Stimulated activated CD4-positive, alpha-beta T cell treated with anti-CD3 and anti-CD28 coated beads, Interleukin-4, amount 100 ng/mL, for 48 hours (primary cell): ENCODE measurements around the gene MEDAG.

Experiments
- DNase-seq, 2 donors: peaks; one replicate each; pipeline ENCODE4 v3.0.0-alpha.2; 2020; ENCODE audit warnings: low read depth in 2 of 2

MEDAG gene

DNA sequence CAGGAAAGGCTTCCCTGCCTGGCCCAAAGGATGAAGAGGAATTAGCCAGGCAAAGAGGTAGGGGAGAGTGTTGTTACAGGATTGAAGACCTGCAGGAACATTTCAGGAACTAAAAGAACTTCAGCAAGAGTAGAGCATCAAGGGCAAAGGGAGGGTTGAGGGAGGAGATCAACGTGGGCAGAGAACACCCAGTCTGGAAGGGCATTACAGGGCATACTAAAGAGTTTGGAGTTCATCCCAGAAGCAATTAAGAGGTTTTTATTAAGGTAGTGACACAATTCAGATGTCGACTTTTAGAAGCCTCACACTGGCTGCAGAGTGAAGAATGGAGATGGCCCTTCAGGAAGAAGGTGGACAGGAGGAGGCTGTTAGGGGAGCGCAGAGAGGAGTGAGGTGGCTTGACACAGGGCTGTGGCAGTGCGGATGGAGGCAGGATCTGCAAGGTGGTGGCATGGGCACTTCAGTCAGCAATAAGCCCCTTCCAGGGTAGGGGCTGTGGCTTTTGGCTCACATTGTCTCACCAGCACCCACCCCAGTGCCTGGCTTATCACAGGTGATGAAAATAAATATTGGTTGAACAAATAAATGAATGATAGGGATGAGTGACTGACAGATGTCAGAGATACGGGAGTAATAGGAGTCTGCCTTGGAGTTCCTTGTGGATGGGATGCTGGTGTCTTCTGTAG, 51.3 kb downstream of the MEDAG start:
- no peak for DNase-seq

DNA sequence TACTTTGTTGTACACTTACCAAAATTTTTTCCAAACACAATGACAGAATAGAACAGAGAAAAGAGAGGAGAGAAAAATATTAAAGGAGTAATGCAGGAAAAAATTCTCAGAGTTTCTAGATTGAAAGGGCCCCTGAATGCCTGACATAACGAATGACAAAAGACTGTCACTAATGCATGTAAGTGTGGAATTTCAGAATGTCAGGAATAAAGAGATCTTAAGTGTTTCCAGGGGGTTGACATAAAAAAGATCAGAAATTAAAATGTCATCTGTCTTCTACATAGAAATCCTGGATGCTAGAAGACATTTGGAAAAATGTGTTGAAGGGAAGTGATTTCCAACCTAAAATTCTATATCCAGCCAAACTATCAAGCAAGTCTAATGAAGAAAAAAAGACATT, 53.6 kb downstream of the MEDAG start:
- DNase-seq = no peak

DNA sequence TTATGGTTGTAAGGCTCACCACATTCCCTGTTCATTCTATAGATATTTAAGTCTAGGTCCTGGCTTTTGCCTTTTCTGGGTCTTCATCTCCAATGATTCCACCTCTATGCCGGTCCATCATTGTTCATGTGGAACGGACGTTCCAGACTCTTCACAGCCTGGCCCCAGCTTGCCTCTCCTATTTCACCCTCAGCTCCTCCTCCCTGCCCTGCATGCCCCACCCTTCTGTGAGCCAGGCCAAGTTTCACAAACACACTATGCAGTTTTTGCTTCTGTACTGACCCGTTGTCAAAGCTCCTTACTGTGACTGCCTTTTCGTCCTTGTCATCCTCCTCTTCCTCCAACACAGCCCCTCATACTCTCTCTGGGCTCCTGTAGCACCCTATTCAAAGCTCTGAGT, 57.7 kb downstream of the MEDAG start:
- no peak for DNase-seq

DNA sequence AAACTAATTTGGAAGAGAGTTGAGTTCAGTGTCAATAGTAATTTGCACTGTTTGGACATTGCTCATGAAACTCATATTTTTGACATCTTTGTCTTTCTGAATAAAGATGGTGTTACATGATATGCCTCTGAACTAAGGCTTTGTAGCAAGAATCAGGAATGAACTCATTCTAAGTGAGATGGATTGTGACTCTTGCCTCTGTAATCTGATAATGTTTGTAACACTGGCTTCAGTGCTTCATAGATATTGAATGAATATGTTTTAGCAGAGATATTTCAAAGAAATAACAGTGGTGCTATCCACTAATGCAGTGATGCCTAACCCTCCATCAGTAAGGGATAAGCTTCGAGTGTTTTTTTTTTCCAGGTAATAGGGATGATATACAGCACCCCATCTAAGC, 59.3 kb downstream of the MEDAG start:
- no peak for DNase-seq

DNA sequence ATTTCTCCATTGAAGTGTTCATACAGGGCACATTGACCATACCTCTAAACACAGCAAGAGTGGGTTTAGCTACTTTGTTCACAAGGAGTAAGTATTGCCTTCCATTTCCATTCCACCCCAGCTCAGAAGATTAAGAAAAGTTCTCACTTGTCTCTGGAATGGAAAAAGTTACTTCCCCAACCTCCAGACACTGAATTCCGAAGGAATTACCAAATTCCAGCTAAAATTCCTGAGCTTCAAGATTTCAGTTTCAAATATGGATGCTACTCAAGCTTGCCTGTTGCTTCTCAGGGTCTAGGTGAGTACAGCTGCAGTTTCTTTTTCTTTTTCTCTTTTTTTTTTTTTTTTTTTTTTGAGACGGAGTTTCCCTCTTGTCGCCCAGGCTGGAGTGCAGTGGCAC, 60.0 kb downstream of the MEDAG start:
- DNase-seq = no peak

DNA sequence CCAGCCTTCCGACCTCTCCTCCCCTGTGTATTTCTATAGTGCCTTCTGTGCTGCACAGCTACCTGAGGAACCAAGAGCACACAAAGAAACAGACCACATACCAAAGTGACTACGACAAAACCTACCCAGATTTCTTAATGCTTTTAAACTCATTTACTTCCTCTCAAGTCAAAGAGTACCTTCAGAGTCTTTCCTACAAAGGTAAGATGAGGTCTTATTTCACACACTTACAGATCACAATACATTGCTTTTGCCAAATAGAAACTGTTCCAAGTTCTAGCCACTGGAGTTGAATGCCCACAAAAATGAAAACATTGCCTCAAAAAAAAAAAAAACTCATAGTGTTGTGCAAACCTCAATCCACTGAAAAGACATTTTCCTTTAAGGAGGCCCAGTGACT, 62.8 kb downstream of the MEDAG start:
- DNase-seq = no peak

DNA sequence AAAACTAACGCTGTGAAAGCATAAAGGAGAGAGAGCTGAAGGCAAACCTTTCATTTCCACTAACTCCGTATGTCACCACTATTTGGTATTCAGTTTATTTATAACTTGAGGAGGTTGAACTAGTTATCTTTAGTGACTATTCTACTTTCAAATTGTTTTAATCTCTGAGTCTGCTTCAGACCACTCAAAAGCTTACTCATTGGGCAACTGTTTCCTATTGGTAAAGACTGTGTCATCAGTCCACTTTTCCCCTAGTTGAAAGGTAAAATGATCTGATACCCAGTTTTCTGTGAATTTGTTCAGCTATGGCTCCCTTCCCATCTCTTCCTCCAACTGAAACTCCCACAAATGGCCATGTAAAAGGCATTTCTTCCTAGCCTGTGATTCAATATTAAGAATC, 65.5 kb downstream of the MEDAG start:
- no peak for DNase-seq

DNA sequence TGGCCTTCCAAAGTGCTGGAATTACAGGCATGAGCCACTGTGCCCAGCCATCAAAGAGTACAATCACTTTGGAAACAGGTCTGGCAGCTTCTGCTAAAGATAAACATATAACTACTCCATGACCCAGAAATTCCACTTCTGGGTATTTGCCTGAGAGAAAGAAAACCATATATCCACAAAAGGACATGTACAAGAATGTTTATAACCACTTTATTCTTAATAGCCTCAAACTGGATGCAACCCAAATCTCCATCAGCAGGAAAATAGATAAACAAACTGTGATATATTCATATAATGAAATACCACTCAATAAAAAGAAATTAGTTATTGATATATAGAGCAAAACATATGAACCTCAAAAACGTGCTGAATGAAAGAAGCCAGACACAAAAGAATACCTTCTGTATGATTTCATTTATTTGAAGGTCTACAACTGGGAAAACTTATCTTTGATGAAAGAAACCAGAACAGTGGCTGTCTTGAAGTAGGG, 66.9 kb downstream of the MEDAG start:
- no peak for DNase-seq

DNA sequence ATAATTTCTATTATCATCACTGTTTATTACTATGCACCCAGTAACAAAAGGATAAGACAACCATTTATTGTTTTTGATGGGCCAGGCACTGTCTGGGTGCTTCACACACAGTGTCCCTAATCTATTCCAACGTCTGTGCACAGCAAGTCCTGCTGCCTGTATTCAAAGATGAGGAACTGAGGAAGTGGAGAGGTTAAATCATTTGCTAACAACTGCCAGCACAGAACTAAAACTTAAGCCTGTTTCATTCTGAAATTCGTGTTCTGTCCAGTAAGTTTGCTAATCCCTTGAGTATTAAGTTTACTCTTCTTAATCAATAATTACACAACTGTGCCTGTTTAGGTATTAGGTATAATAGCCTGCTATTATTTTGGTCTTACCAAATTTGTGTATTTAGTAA, 68.3 kb downstream of the MEDAG start:
- no peak for DNase-seq
